GM12801 (cell line): ENCODE measurements around the gene CLECL1.

Experiments used
- CTCF ChIP-seq: IDR thresholded peaks from one replicate; pipeline ENCODE4 v1.5.1; 2011; ENCODE audit warnings: control low read depth; ENCODE audit not compliant: insufficient read length; ENCODE audit errors: extremely low read depth

CLECL1 gene

DNA sequence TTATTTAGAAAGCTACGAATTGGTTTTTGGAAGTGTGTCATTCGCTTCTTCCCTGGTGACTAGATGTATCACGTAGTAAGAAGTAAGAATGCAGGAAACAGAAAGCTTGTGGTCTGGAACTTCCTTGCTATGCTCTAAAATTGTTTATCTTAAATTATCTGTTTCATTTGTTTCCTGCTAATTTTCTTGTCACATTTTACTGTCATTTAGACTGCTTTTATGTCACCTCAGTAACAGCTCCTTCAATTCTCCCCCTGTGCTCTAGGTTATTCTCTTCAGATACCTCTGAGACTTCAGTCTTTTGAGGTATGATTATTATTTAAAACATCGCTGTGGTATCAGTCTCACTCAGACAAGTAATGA is 28.5 kb upstream of the CLECL1 start:
- TF ChIP-seq CTCF: no peak

DNA sequence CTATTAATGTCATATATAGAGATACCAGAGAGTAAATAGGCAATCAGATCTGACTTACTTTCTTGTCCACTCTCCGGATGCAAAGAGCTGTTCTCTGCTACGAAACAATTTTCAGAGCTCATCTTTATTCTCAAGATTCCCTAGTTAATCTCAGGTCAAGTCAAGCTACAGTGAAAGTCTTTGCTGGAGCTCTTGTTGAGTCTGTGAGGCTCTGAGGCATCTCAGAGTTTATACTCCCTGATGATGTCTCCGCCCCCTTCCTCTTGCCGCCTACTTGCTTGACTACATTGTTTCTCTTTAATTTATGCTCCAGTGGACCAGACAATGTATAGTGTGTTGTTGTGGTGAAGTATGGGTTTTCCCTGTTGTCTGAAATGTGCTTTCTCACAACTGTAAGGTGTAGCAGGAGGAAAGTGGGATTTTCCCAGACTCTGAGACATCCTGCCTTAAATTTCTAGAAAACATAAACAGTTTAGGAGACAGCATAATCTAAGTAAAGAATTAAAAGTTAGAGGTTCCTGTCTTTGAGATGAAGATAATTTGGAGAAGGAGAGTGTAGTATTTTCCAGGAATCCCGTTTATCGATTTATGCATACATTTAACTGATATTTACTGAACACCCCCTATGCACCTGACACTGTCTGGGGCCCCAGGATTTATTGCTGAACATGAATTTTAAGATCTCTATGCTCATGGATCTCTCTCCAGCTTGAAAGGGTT is 28.0 kb upstream of the CLECL1 start, which contains the start of gene CD69:
TSS of gene CD69 (minus strand) at position 203 of the 720 bp plus-strand sequence. CDS start at position 122, 81 bp downstream.
- no peak for TF ChIP-seq CTCF

- no peak for TF ChIP-seq CTCF
Measured at GRCh38 chr12:9760120-9760519, 27.2 kb upstream of the CLECL1 start.

DNA sequence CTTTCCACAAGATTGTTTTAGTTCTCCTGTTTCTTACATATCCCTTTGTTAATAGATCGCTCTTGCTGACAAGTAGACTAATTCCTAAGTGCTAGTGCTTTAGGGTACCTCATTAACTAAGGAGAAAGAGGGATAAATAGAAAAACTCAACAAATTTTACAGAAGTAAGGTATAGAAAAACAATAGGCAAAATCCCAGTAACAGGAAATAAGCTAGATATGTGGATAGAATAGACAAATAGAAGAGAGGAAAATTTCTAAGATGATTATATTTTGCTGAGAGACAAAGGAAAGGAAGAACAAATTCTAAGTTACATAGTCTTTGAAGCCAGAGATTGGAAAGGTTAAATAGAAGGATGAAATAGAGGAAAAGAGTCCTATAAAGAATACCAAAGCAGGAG is 26.8 kb upstream of the CLECL1 start:
- TF ChIP-seq CTCF: no peak

- TF ChIP-seq CTCF: no peak
Measured at GRCh38 chr12:9758119-9758518, 25.2 kb upstream of the CLECL1 start.

- TF ChIP-seq CTCF: no peak
Measured at GRCh38 chr12:9757433-9758025, 24.6 kb upstream of the CLECL1 start.

DNA sequence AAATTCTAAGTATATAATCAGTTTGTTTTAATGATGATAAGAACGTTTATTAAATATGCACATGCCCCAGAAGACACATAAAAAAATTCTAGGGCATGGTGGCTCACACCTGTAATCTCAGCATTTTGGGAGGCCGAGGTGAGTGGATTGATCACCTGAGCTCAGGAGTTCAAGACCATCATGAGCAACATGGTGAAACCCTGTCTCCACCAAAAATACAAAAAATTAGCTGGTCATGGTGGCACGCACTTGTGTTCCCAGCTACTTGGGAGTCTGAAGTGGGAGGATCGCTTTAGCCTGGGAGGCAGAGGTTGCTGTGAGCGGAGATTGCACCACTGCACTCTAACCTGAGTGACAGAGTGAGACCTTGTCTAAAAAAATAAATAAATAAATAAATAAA is 23.8 kb upstream of the CLECL1 start:
- no peak for TF ChIP-seq CTCF
